Activated T-helper 1 cell treated with anti-CD3 and anti-CD28 coated beads, Interleukin-2, amount 50 U/mL, for 16 hours (primary cell): ENCODE results near the gene TSHZ2.
"Not testable (repeated sequence)": the region's sequence is repeated elsewhere in the genome, so short reads cannot be mapped to it uniquely, and the experiment has no call there.

ENCODE experiments used
- DNase-seq, 2 donors: peaks; one replicate each; pipeline ENCODE4 v3.0.0-alpha.2; 2020; ENCODE audit warnings: low read depth in 1 of 2, low spot score in 1 of 2

TSHZ2 gene

GRCh38 chr20:53366928-53367327, 394.8 kb downstream of the TSHZ2 start:
- not testable (repeated sequence) for DNase-seq

- no peak for DNase-seq
Measured at GRCh38 chr20:53369871-53370270, 397.7 kb downstream of the TSHZ2 start.

GRCh38 chr20:53370345-53370961, 398.3 kb downstream of the TSHZ2 start:
- no peak for DNase-seq

- no peak for DNase-seq
Measured at GRCh38 chr20:53371216-53371615, 399.1 kb downstream of the TSHZ2 start.

- no peak for DNase-seq
Measured at GRCh38 chr20:53376021-53376420, 403.9 kb downstream of the TSHZ2 start.

GRCh38 chr20:53379014-53379832, 407.1 kb downstream of the TSHZ2 start:
- DNase-seq: no peak

- DNase-seq: no peak
Measured at GRCh38 chr20:53379833-53380120, 407.6 kb downstream of the TSHZ2 start.

- no peak for DNase-seq
Measured at GRCh38 chr20:53381568-53382262, 409.6 kb downstream of the TSHZ2 start.

- no peak for DNase-seq
Measured at GRCh38 chr20:53382263-53382844, 410.2 kb downstream of the TSHZ2 start.

GRCh38 chr20:53383916-53384315, 411.8 kb downstream of the TSHZ2 start:
- DNase-seq: no peak

GRCh38 chr20:53384392-53384791, 412.2 kb downstream of the TSHZ2 start:
- no peak for DNase-seq

GRCh38 chr20:53385941-53386767, 414.0 kb downstream of the TSHZ2 start:
- DNase-seq: no peak

- DNase-seq: no peak
Measured at GRCh38 chr20:53387983-53388675, 416.0 kb downstream of the TSHZ2 start.

- DNase-seq: no peak
Measured at GRCh38 chr20:53389516-53390300, 417.6 kb downstream of the TSHZ2 start.

GRCh38 chr20:53390770-53391169, 418.6 kb downstream of the TSHZ2 start:
- DNase-seq: no peak

- no peak for DNase-seq
Measured at GRCh38 chr20:53394433-53394832, 422.3 kb downstream of the TSHZ2 start.

- DNase-seq: no peak
Measured at GRCh38 chr20:53395188-53395923, 423.2 kb downstream of the TSHZ2 start.

GRCh38 chr20:53399083-53399482, 426.9 kb downstream of the TSHZ2 start:
- DNase-seq: no peak
